SW 1271 (cell line): ENCODE data around the gene ECI2.
A peak's percentile ranks its signal among the peaks of the same experiment; 100 is the strongest.
"Not testable (repeated sequence)": the region's sequence is repeated elsewhere in the genome, so short reads cannot be mapped to it uniquely, and the experiment has no call there.

Experiments
- DNase-seq, 2 experiments: peaks; one replicate each; lab custom pipeline; 2025; lab: John Stamatoyannopoulos, UW

ECI2 gene

DNA sequence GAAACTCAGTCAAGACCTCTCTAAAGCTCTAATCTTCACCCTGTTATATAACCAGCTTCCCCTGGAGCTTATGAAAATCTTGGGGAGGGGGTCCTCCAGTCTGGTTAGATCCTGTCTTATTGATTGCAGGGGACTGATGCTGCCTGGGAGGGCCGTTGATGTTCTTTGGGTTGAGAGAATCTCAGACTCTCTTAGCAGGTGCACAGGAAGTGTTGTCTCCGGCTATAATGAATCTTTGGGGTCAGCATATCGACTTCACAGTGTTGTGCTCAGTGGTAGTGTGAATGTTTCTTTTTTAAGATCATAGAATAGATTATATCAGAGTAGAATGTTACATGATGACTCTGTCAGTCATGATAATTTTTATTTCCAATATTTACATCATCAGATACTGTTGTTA, 2.8 kb upstream of the ECI2 start:
- no peak for DNase-seq

DNA sequence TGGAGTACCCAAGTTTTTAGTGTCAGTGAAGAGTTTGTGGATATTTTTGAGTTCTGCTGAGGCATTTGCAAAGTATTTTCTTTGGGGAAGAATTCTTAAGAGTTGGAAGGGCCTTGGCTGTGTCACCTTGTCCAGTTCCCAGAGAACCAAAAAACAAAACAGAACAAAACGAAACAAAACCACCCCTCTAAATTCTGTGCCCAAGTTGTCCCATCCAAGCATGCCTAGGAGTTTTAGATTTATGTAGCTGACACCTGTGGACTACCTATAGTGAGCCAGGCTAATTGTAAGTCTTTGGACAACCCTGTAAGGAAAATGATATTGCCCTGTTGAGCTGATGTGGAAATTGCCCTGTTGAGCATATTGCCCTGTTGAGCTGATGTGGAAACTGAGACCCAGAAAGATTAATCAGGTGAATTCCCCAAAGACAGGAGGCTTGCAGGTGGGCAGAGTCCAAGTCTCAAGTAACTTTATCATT, 1.0 kb upstream of the ECI2 start:
- no peak for DNase-seq

DNA sequence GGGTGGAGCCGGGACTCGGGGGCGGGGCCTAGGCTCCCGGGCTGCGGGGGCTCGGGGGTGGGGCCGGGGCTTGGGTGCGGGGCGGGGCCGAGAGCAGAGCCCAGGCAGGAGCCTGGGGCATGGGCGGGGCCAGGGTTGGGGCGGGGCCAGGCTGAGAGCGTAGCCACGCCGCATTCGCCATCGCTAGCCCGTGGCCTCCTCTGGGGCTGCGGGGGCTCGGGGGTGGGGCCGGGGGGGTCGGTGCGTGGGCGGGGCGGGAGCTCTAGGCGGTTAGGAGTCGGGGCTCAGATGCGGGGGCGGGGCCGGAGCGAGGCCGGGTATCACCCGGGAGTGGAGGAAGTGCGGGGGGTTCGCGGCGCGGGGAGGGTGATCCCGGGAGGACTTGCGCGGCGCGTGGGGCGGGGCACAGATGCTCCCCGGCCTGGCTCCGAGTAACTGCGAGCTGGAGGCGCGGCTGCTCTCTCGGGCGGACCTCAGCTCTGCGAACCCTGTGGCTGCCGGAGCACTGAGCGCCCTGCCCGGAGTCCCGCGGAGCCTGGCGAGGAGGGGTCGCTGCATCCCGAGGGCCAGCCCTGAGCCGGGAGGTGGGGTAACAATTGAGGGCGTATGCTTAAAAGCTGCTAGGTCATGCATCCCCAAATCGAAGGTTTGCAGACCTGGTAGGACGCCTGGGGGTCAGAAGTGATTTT, 434 bp upstream of the ECI2 start:
- DNase-seq: peak; percentile 86 to 94

DNA sequence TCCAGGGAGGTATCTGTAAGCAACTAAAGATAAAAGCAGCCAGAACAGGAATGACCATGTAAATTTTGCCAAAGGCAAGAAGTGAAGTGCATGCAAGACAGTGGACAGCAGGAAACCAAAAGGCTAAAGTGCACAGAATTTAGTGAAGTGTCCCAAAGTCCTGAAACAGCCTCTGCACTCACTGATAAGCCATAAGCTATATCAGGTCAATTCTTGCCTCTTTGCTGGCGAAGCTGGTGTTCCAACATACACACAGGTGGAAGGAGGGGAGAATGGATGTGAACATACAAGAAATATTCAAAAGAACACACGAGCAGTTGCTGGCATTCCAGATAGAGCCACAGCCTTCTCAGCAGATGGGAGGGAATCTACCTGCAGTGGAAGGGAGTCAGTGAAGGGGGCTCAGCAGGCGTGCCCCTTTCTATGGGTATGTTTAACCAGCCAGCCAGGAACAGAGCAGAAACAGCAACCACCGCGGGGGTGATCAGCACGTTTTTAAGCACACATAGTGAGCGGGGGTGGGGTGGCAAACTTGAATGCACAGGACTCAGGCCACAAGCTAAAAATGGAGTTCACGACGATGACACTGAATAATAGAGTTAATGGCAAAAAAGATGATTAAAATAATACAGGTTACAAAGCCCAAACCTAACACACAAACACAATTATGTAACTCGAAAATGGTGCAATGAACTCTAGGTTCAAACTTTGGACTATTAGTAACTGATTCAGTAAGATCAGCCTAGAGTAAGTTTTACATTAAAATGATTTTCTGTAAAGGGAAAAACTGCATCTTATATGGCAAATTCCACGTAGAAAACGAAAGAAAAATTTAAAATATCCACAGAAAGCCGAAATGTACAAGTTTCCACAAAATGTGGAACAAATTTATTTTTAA, 1.2 kb downstream of the ECI2 start:
- DNase-seq: peak in 1 of 2 experiments; percentile 30

DNA sequence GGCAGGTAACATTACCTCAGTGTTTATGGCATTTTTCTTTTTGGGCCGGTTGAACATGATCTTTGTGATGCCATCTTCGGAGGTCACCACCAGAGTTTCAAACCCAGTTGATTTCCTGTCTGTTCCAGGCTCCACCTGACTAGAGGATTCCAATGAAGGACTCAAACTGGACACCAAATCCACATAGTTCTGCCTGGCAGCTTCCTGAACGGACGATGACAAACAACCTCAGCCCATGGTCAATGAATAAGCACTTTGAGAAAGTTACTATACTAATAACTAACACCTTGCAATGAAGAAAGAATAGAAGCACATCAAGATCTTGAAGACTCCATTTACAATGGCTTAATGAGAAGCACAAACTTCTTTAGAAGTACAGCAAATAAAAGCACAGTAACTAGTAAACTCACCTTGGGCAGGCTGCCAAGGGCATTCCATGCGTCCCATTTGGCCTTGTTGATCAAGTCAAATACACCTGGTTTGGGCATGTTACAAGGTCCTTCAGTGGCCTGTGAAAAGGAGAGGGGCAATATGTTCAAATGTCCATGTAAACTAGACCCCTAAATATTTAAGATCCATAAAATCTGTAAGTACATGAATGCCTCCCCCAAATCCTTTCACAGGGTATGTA, 4.9 kb downstream of the ECI2 start:
- DNase-seq: no peak

DNA sequence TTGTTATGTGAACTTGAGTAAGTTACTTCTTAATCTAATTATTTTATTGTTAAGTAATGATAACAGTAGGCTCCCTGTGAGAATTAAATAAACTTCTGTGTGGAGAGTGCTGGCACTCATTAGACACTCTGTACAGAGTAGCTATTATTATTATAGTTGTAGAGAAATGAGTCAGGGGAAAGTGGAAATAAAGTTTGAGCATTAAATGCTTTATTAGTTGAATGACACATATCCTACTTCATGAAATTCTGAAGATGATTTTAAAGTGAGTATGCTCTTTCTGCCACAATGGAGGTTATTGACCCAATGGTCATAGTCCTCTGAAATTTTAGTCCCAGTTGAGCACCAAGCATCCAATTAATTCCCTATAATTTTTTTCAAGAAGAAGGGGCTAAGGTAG, 5.9 kb downstream of the ECI2 start:
- no peak for DNase-seq

DNA sequence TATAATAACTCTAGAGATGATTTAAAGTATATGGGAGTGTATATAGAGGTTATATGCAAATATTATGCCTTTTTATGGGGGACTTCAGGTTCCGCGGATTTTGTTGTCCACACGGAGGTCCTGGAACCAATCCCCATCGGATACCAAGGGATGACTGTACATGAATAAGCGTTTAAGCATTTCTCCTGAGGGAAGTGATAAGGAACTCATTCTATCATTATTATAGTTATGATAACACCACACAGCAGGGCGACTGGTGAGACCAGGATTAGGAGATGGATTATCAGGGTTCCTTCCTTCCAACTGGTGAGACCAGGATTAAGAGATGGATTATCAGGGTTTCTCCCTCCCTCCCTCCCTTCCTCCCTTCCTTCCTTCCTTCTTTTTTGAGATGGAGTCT, 6.6 kb downstream of the ECI2 start:
- no peak for DNase-seq

DNA sequence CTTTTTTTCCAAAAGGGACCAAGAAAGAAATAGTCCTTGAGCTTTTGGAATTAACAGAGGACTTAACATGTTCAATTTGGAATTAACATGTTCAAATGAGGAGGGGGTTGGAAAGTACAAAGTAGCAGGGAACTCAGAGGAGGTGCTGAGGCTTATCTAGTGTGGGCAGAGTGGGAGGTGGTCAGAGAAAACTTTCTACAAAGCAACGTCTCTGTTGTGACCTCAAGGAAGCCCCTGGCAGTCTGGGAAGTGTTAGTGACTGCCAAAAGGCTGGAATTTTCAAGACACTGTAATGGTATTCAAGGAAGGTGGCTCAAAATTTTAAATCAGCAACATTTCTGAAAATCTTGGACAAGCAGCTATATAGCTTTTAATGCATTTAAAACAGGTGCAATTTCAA, 7.3 kb downstream of the ECI2 start:
- DNase-seq: no peak

DNA sequence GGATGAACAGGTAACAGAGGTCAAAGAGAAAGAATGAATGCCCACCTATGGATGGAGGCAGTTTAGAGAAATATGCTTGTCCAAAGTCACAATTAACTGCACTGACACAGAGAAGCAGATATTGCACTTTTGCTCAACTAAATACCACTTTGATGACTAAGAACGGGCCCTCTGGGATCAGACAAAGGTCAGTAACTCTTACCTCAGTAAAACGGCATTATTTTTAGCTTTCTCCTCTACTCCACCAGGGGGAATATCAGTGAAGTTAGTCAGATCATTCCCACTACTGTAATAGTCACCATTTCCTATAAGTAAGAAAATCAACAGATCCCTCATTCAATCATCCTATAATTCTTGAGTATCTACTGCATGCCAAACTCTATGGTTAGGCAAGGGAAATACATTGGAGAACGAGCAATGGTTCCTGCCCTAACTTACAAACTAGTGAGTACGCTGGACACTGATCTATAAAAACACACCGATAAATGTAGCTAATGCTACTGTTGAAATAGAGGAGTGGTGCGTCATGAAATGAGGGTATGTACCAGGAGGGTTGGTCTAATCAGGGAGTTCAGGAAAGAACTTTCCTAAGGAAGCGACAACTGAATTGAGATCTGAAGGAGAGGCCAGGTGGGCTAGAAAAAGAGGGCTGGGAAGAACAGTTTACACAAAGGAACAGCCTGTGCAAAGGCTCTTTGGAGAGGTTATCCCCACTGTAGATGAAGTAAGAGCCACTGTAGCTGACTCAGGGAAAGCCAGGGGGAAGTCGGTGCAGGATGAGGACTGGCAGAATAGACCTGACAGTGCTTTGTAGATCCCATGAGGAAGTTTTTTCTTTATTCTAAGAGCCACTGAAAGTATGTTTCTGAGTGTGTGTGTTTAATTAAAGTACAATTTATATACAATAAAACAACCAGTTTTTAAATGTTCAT, 9.2 kb downstream of the ECI2 start:
- peak; percentile 59 to 86 for DNase-seq

DNA sequence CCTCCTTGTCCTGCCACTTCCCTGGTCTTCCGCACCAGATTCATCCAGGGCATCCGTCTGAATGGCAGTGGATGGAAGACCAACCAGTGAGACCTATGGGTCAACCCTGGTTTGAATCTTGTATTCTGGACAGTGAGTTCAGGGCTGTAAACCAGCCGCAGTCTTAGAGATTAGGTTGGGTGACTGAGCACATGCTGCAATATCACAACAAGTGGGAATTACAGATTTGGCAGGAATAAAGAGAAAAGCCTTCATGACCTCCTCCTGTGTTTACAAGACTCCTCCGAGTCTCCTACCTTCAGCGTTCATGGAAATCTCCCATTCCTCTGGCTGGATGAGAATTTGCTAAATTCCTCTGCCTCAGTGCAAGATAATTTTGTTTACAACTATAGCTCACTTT, 9.9 kb downstream of the ECI2 start:
- no peak for DNase-seq

DNA sequence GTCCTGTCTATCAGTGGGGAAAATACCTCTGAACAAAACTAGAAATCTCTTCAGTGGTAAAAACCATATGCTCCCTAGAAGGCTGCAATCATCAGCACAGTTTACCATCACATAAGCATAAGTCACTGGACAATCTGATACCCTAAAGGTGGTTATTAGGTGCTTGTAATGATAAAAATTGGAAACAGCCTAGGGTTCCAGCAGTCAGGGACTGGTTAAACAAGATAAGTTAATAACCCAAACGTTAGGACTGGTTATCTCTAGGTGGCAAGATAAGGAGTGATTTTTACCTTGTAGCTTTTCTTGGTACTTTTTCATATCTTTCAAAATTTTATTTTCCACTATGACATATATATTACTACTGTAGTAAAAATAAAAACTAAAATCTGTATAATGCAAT, 11.0 kb downstream of the ECI2 start:
- DNase-seq: no peak

DNA sequence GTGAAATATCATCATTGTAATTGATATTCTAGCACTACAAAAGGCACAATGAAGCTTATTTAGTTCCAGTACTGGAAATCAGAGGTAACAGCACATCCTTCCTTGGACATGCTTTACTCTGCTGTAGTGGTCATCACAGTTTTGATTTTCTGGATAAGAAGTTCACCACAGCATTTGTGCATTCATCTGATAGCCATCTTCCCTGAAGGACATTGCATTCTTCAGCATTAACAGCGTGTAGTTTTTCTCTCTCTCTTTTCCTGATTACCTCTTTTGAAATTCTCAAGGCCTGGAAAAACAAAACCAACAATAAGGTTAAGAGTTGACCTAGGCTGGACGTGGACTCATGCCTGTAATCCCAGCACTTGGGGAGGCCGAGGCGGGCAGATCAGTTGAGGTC, 19.6 kb downstream of the ECI2 start:
- no peak for DNase-seq

DNA sequence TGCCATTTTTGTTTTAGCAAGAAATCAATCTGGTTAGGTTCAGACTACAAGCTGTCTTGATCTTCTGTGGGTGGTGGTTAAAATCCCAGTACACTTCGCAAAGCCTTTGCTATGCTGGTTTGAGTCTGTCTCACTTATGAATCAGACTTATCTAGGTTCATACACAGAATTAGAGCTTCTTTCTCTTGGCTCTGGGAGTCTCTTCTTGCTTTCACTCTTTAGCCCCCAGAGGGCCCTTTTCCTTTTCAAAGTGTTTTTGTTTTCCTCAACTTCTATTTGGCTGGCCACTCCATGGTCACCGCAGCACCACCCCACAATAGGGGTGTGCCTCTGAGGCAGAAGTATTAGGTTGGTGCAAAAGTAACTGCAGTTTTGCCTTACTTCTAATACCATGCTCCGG, 21.3 kb downstream of the ECI2 start:
- no peak for DNase-seq

DNA sequence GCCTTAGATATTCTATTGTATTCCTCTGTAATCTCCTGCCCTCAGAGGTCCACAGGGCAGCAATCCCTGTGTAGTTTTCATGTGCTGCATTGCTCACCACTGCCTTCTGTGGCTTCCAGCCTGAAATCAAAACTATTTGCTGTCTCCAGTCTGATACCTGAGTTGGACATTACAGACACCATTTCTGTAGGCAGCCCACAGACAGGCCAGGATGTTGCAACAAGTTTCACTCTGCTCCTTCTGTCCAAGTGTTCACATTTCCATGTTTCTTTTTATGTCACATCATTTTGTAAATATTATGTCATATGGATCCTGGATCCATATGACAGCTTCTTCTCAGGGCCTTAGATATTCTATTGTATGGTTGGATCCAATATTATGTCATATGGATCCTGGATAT, 21.7 kb downstream of the ECI2 start:
- DNase-seq: no peak

DNA sequence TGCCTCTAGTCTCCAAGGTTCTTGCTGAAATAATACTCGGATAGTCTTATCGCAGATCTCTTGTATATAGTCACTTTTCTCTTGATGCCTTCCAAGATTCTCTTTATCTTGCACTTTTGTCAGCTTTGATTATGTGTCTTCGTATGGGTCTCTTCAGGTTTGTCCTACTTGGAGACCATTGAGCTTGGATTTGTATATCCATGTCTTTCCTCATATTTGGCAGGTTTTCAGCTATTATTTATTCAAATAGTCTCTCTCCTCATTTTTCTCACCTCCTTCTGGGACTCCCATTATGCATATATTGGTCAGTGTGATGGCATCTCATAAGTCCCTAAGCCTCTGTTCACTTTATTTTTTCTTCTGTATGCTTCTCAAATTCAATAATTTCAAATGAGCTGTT, 23.0 kb downstream of the ECI2 start:
- DNase-seq: no peak

DNA sequence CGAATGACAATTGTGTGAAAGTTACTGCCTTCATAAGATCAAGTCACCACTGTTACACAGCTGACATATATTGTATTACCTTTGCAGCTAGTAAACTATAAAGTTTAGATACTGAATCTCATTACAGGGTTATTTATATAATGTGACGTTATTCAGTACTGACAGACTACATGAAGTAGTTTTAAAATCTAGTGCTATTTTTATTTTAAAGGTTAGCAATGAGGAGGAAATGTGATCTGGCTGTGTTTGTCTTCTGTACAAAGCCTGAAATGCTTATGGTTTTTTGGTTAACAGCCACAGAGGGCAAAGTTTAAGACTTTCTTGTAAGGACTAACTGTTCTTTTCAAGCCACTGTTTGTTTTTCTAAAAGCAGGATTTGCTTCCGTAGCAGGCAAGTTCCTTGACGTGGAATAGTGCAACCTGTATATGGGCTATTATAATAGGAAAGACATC, 26.0 kb downstream of the ECI2 start:
- not testable (repeated sequence) for DNase-seq

DNA sequence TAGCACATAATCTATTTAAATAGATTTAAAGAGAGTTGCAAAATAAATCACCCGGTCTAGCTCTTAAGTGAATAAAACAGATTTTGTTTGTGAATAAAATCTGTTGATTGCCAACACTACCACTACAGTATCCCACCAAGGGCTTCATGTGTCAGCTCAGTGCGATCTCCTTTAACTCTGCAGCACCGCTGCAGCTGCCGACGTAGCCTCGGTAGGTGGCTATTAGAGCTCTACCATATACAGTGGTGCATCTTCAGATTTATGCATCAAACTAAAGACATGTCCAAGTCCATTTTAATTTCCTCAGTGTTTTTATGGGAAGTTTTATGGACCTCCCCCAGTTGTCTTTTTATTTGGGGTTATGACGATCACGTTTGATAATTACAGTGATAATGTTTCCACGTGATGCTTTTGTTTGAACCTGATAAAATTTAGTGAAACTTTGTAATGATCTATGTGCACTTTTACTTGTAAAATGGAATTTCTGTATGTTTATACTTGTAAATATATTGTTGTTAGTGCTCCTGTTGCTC, 26.7 kb downstream of the ECI2 start:
- DNase-seq: no peak

DNA sequence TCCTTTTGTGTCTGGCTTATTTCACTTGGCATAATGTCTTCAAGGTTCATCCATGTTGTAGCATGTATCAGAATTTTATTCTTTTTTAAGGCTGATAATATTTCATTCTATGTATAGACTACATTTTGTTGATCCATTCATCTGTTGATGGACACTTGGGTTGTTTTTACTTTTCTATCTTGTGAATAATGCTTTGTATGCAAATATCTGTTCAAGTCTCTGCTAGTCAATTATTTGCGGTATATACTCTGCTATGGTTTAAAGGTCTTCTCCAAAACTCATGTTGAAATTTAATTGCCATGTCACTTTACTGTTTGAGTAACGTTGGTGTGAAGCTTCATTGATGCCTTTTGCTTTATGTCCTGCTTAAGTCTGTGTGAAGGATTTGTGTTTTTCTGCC, 27.5 kb downstream of the ECI2 start:
- DNase-seq: no peak

DNA sequence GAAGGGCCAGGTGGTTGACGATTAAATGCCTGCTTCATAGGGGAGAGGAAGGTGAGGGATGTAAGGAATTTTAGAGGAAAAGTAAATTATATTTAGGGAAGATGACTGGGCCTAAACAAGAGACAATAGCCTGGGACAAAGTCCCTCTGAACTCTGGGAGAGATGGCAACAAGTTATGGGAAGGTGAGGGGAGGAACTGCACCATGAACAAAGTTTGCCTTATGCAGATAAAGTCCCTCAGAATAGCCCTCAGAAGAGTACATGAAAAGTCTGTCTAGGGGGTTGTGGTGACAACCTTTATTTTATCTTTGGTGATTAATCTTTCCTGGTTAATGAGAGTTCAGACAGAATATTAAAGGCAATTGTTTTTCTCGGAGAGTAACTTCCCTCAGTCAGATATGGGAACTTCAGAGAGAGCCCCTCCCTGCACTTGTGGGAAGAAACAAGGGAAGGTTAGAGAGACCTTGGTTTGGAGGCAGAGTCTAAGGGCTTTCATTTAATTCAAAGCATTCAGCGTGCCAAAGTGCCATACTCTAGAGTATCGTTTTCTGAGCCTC, 29.3 kb downstream of the ECI2 start:
- DNase-seq: no peak

DNA sequence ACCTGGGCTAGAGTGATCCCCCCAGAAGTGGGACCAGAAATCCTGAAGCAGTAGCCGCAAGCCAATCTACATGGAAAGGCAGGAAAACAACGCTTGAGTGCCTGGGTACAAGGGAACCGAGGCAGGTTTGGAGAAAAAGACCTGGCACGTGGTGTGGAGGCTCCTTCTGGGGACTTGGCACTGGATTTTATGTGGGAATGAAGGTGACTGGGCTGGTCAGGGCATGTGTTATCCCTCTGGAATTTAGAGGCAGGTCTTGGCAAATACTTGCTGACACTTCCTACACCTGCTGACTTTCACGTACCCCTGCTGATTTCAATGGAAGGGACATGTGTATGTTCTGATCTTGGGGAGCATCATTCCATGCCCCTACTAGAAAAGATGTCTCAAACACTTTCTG, 31.4 kb downstream of the ECI2 start:
- no peak for DNase-seq

DNA sequence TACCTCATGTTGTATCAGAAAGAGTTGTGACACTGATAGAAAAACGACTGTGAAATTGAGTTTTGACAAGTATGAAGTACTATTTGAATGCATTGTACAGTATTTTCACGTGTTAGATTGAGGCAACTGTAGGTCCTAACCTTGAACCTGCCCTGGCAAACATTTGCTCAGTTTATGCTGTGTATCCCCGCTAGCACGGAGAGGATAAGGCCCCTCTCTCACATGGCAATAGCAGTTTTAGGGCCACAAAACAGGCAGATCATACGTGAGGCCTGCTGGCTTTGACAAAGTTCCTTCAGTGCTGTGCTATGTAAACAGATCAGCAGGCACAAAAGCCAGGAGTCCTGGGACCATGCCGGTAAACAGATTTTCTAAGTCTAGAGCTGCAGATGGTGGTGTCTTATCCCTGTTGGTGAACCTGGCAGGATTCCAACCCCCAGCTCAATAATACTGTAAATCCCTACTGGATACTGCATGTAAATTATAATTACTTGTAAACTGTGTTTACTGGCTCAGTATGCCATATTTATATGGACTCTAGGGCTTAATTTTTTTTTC, 32.6 kb downstream of the ECI2 start:
- no peak for DNase-seq
